HepG2 (cell line): ENCODE measurements around the gene PIAS1. TPM values are rescaled to one million over a fixed set of nuclear protein-coding genes. Genes with fewer than 3 reads are reported as not detected.

ENCODE experiments used
- ATAC-seq: fragments of 200-7000 bp; cut with Tn5 transposase; 3 replicates; pipeline ENCODE4 v1.9.1; 2020; ENCODE audit warnings: mild to moderate bottlenecking, moderate library complexity
- BruUV-seq: library from RNA; stranded (reverse); fragments of 400-500 nt; replicated peaks from 2 replicates; lab custom pipeline; 2021; lab: Mats Ljungman, UMichigan
- CTCF ChIA-PET: fragments of 300-600 bp; formaldehyde crosslinking; extraction: SDS; loops from one replicate; lab custom pipeline; 2021; ENCODE audit warnings: low total read pairs, inconsistent platforms, low intra/inter-chr PET ratio; lab: Yijun Ruan, JAX
- POLR2A ChIA-PET: fragments of 350-600 bp; sonication (Branson Sonifier 250); formaldehyde crosslinking; loops from one replicate; lab custom pipeline; 2020; ENCODE audit warnings: antibody characterized with exemption, inconsistent platforms; lab: Yijun Ruan, JAX
- DNase-seq: peaks from one replicate; pipeline ENCODE4 v3.0.0-alpha.2; 2015; ENCODE audit warnings: low spot score
- FAIRE-seq: peaks from 3 replicates; lab custom pipeline; 2011; peaks lifted over from hg19 to GRCh38; lab: Jason Lieb, UNC
- H2AFZ ChIP-seq: one replicate; pipeline ENCODE4 v1.6.1; 2011; ENCODE audit warnings: low read length, inconsistent platforms
- H3K27ac ChIP-seq: fragments of 300-600 bp; 3 replicates; pipeline ENCODE4 v1.8.0; 2011; ENCODE audit warnings: mixed run types, mild to moderate bottlenecking, mixed read lengths, low read length, inconsistent platforms; ENCODE audit not compliant: insufficient read depth; ENCODE audit errors: extremely low read length
- H3K27me3 ChIP-seq, 2 experiments: fragments of 200-600 bp in 1 of 2; 2 replicates in 1 of 2; 3 replicates in 1 of 2; pipeline versions ENCODE4 v1.6.0 to v1.8.0; 2011; ENCODE audit warnings: low read length in 2 of 2, mild to moderate bottlenecking in 2 of 2, moderate library complexity in 2 of 2, inconsistent platforms in 1 of 2; ENCODE audit not compliant: insufficient read depth in 2 of 2, control insufficient read depth in 1 of 2
- H3K36me3 ChIP-seq, 2 experiments: fragments of 200-600 bp in 1 of 2; replicated peaks in 1 of 2; 2 replicates in 1 of 2; 3 replicates in 1 of 2; pipeline versions ENCODE4 v1.5.1 to v1.8.0; 2011; ENCODE audit warnings: low read length in 2 of 2, inconsistent platforms in 1 of 2; ENCODE audit not compliant: insufficient read depth in 2 of 2, control insufficient read depth in 1 of 2
- H3K4me1 ChIP-seq: 2 replicates; pipeline ENCODE4 v1.5.1; 2012; ENCODE audit warnings: low read length, inconsistent platforms; ENCODE audit not compliant: insufficient read depth
- H3K4me2 ChIP-seq: 2 replicates; pipeline ENCODE4 v1.6.0; 2011; ENCODE audit warnings: low read depth, low read length, inconsistent platforms
- H3K4me3 ChIP-seq, 3 experiments: fragments of 200-600 bp in 1 of 3; sonication (generic), shearing (Covaris generic) in 1 of 3; replicated peaks in 1 of 3; 2 replicates each; pipeline ENCODE4 v1.5.1; 2011 to 2016; ENCODE audit warnings: low read length in 3 of 3, inconsistent platforms in 2 of 3, low read depth in 2 of 3, mild to moderate bottlenecking in 2 of 3, control low read depth in 1 of 3, mixed read lengths in 1 of 3; ENCODE audit not compliant: insufficient read depth in 1 of 3
- H3K79me2 ChIP-seq: one replicate; pipeline ENCODE4 v1.6.1; 2011; ENCODE audit warnings: low read length, inconsistent platforms; ENCODE audit not compliant: insufficient read depth
- H3K9ac ChIP-seq: 2 replicates; pipeline ENCODE4 v1.6.0; 2011; ENCODE audit warnings: mild to moderate bottlenecking, low read depth, low read length, inconsistent platforms; ENCODE audit not compliant: insufficient read depth
- H3K9me3 ChIP-seq: 2 replicates; pipeline ENCODE4 v1.5.1; 2012; ENCODE audit warnings: mild to moderate bottlenecking, low read length
- H4K20me1 ChIP-seq: 2 replicates; pipeline ENCODE4 v1.6.0; 2011; ENCODE audit warnings: inconsistent platforms, mild to moderate bottlenecking, low read length, moderate library complexity; ENCODE audit not compliant: insufficient read depth
- ELF3 ChIP-seq: IDR thresholded peaks from 2 replicates; pipeline ENCODE4 v1.6.1; 2016; ENCODE audit warnings: missing genetic modification reagents, missing compliant biosample characterization
- FOXO1 ChIP-seq: sonication (generic); formaldehyde crosslinking; IDR thresholded peaks from 2 replicates; pipeline ENCODE4 v1.4.0; 2020; ENCODE audit warnings: missing genetic modification reagents
- WGBS: methylation state at CpG from one replicate; pipeline ENCODE4 v1.1.6; 2017; ENCODE audit warnings: low lambda C conversion rate; 5-methylcytosine and 5-hydroxymethylcytosine counted together
- in situ Hi-C: cut with HindIII; loops from 2 replicates; pipeline ENCODE4 v1.10.0; 2017; ENCODE audit warnings: low pct_unique_long_range_greater_than_20kb; ENCODE audit not compliant: extremely low pct_ligation_motif_present
- intact Hi-C: fragments of 100-400 bp; cut with micrococcal nuclease; formaldehyde crosslinking; loops from one replicate; pipeline ENCODE4 v1.10.0; 2022; ENCODE audit not compliant: unreplicated experiment
- polyA plus RNA-seq, 8 experiments: library from polyadenylated mRNA; depleted of rRNA in 3 of 8; stranded (reverse) in 7 of 8; unstranded in 1 of 8; fragments of >200 nt; fragmentation: Illumina TruSeq in 4 of 8; extraction: Trizol in 4 of 8; gene quantifications; 2 replicates each; pipeline versions ENCODE4 v1.2.1 to v1.2.3, GENCODE V29; 2011 to 2016; ENCODE audit warnings: low read depth in 4 of 8, missing spikeins in 1 of 8, mixed read lengths in 1 of 8; ENCODE audit not compliant: insufficient read depth in 1 of 8
- total RNA-seq, 5 experiments: library from RNA; depleted of rRNA; stranded (reverse); fragments of >200 nt; fragmentation: Illumina TruSeq; extraction: Trizol; gene quantifications; 2 replicates each; pipeline ENCODE4 v1.2.3, GENCODE V29; 2016; ENCODE audit warnings: low read depth in 1 of 5
- TF ChIP-seq, protein P1 (sequence below): sonication (generic); formaldehyde crosslinking; IDR thresholded peaks from 2 replicates; pipeline ENCODE4 v1.5.0; 2020; ENCODE audit warnings: missing genetic modification reagents
- TF ChIP-seq, protein P2 (sequence below): sonication (generic); formaldehyde crosslinking; IDR thresholded peaks from 2 replicates; pipeline ENCODE4 v1.5.0; 2020; ENCODE audit warnings: missing genetic modification reagents, mild to moderate bottlenecking, borderline replicate concordance
- TF ChIP-seq, protein P3 (sequence below): sonication (generic); formaldehyde crosslinking; IDR thresholded peaks from 2 replicates; pipeline ENCODE4 v1.8.0; 2022; ENCODE audit warnings: mild to moderate bottlenecking, missing genetic modification reagents, borderline replicate concordance
- TF ChIP-seq, protein P4 (sequence below): IDR thresholded peaks from 2 replicates; pipeline ENCODE4 v1.6.1; 2016

The PIAS1 gene
- total and polyA plus RNA-seq, 2 of the 13 experiments (the other 11 are each of a cell fraction or from before 2014, with no cell fraction given): 20.7 to 33.7 TPM

DNA sequence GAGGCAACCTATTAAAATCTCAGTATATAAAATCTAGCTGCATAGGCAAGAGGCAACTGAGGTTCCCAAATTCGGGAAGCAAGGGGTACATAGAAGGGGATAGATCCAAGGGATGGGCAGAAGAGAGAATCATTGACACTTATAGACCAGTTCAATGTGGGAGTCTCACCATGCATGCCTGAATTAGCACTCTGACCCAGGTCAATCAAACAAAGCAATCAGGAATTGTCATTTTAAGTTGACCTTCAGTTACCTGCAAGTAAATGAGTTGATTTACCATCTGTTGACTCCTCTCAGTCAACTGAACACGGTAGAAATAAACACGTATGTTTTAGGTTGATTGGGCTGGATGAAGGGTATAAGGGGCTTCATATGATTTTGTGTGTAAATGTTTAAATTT lies 33.4 kb upstream of the PIAS1 start (continued):
- TF ChIP-seq, protein P1, sequence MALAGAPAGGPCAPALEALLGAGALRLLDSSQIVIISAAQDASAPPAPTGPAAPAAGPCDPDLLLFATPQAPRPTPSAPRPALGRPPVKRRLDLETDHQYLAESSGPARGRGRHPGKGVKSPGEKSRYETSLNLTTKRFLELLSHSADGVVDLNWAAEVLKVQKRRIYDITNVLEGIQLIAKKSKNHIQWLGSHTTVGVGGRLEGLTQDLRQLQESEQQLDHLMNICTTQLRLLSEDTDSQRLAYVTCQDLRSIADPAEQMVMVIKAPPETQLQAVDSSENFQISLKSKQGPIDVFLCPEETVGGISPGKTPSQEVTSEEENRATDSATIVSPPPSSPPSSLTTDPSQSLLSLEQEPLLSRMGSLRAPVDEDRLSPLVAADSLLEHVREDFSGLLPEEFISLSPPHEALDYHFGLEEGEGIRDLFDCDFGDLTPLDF: no peak

DNA sequence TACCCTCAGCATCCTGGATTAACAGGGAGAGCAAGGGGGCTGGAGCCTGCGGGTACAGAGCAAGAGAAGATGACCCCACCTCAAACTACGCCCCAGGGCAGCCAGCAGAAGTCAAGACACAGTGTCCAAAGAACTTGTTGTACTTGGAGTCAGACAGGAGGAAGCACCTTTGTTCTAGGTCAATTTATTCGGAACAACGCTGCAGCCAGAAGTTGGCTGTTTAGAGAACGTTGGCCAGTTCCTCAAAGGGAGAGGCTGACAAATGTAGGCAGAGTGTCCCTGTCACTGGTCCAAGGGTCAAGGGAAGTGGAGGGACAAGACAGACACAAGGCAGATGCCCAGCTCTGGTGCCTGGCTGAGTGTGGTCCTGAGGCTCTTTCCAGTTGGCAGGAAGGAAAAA lies 32.1 kb upstream of the PIAS1 start:
- ChIA-PET CTCF (no interaction called here), POLR2A (no interaction called here)
- Histone ChIP-seq H4K20me1 (no peaks in the 10 kb centered on the region), H3K9ac (no peak overlapping the region), H3K4me2 (0 out of 2 replicates have a peak overlapping the region, but pooled peaks have one; percentile 45), H3K4me3 (no peak overlapping the region), H3K79me2 (no peaks in the 10 kb centered on the region), H3K9me3 (no peaks in the 10 kb centered on the region), H3K36me3 (no peaks in the 10 kb centered on the region), H3K4me1 (peaks cover 52% of the 10 kb centered on the region), H3K27me3 (peaks cover 0 to 23% of the 10 kb centered on the region in 2 experiments; a peak in 1 of 5 replicates), H3K27ac (no peak overlapping the region), H2AFZ (no peak overlapping the region)
- ATAC-seq (peak; percentile 38; the same call in 2 of the 3 replicates), FAIRE-seq (no peak), DNase-seq (no peak)
- 40% methylated on average over 5 of the region's 5 CpGs for WGBS
- BruUV-seq: no TSS peak
- intact Hi-C loops (no loop called here), in situ Hi-C loops (no loop called here)
- TF ChIP-seq ELF3 (CRISPR knock-in tag): no peak
- TF ChIP-seq, protein P2, sequence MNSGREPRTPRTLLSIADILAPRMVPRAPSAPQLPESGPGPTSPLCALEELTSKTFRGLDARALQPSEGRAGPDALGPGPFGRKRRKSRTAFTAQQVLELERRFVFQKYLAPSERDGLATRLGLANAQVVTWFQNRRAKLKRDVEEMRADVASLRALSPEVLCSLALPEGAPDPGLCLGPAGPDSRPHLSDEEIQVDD (CRISPR knock-in tag): no peak
- TF ChIP-seq, protein P3, sequence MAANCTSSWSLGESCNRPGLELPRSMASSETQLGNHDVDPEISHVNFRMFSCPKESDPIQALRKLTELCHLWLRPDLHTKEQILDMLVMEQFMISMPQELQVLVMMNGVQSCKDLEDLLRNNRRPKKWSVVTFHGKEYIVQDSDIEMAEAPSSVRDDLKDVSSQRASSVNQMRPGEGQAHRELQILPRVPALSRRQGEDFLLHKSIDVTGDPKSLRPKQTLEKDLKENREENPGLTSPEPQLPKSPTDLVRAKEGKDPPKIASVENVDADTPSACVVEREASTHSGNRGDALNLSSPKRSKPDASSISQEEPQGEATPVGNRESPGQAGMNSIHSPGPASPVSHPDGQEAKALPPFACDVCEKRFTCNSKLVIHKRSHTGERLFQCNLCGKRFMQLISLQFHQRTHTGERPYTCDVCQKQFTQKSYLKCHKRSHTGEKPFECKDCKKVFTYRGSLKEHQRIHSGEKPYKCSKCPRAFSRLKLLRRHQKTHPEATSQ: no peak
- no peak for TF ChIP-seq FOXO1
- TF ChIP-seq, protein P4, sequence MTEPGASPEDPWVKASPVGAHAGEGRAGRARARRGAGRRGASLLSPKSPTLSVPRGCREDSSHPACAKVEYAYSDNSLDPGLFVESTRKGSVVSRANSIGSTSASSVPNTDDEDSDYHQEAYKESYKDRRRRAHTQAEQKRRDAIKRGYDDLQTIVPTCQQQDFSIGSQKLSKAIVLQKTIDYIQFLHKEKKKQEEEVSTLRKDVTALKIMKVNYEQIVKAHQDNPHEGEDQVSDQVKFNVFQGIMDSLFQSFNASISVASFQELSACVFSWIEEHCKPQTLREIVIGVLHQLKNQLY (CRISPR knock-in tag): no peak
